ENCODE measurements around the gene TRIM61.
"Not testable (repeated sequence)": the region's sequence is repeated elsewhere in the genome, so short reads cannot be mapped to it uniquely, and the experiment has no call there.

TRIM61 gene

DNA sequence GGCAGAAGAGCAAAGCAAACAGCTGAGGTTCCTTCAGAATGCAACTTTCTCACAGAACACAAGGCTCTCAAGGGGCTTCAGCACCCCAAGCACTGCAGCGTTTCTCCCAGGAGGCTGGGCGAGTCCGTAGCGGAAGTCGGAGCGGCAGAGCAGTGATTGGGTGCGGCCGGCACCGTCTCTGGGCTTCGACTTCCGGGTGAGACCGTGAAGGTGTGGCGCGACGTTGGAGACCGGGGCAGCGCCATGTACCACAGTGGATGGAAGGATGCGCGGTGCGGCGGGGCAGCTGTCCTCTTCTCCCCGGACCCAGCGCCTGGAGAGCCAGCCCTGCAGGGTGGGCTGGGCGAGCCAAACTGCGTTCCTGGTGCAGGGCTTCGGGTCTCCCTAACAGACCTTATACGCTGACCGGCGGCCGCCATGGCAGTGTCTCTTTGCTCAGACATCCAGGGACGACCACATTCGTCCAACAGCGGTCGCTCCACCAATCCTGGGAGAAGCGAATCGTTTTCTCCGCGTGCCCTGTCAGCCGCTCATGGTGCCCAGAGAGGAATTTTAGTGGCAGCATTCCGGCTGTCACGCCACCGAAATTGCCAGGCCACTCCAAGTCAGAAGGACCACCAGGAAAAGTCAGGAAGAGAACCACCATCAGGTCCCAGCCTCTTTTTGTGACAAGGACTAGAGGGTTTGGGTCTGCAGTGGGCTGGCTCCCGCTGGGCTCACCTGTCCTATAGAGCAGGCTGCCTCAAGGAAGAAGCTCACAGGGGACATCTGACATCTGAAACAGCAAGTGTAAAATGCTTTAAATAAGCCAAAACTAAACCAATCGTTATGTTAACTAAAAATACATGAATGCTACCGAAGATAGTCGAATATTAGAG, 20.5 kb downstream of the TRIM61 start:
- DNase-seq = peak; percentile 35

DNA sequence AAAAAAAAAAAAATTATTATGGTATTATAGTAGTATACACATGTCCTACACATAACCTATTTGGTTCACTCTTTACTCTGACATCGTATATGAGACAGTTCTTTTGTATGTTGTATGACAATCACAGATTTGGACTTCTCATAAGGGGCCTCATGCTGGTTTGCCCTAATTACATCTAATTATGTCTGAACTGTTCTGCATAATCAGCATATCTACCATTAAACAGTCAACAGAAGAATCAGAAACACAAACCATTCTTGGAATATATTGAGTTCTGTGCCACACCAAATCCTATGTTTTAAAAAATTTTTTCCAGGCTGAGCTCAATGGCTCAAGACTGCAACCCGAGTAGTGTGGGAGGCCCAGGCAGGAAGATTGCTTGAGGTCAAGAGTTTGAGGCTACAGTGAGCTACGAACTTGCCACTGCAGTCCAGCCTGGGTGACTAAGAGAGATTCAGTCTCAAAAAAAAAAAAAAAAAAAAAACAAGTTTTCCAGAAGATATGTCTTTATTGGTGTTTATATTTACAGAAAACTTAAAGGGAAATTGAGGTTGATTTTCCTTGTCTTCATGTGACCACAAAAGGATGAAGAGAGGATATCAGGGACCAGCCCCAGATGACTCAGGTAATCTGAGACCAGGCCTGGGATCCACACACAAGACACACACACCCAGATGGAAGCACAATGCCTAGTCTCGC, 22.2 kb downstream of the TRIM61 start:
- no peak for DNase-seq

DNA sequence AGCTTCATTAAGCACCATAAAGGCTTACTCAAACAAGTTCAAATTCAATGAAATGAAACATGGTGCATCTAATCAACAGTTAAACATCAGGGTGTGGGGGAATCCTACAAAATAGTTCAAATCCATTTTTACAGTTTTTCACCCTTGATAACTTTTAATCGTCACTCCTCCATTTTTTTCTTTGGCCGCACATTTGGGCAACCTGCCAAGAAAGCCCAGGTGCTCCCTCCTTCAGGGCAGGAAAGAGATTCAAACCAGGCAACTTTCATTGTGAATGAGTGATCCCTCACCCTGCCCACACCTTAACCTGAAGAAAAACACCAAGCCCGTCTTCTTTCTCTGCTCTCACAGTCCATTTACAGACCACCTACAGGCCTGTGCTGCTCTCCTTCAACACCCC, 24.9 kb downstream of the TRIM61 start:
- no peak for DNase-seq

DNA sequence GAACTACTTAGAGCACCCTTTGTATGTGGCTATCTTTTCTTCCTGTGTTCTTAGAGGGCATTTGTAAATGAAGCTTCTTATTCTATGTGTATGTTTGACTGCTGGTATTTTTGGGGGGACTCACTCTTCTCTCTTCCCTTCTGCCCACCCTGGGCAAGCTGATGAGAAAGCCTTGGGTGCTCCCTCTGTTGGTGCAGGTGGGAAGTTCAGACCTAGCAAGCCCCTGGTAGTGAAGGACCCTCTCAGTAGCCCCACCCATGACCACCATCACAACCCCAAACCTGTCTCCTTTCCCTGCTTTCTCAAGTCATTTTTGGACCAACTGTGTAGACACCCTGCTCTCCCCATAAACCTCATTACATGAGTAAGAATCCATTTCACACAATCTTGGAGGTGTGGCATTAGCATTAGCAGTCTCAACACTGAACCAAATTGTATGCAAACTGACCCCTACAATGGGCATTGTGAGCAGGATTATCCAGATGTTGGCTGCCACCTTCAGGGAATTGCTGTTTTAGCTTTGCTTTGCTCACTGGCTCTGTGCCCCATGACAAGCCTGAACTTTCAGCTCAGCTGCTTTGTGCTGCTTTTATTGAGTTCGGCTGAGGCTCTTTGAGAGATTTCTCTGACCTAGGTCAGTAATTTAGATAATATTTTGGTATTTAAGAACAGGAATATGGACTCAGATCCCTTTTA, 27.9 kb downstream of the TRIM61 start:
- DNase-seq = no peak

DNA sequence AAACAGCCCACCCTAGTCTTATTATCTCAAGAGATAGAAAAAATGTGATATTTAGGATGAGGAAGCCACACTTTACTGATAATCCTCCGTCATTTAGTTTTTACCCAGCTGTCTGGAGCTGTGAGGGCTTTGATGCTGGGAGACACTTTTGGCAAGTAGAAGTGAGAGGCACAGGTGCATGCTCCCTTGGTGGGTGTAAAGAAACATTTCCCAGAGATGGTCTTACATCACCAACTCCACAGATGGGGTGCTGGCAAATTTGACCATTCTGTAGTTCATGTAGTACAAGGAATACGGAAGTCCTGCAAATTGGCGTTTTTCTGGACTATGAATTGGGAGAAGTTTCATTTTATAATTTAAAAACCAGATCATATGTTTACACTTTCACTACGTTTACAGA, 28.5 kb downstream of the TRIM61 start:
- no peak for DNase-seq

DNA sequence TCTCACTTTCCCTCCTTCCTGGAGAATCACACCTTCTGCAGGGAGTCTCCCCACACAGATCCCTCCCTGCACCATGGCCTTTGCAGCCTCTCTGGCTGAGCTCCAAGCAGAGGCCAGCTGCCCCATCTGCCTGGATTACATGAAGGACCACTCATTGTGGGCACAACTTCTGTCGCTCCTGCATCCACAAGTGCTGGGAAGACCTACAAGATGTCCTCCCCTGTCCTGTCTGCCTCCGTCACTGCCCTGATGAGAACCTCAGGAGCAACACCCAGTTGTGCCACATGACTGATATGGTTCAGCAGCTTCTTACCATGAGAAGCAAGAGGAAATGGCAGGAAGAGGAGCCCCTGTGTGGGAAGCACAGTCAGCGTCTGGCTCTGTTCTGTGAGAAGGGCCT, 29.5 kb downstream of the TRIM61 start:
- DNase-seq = not testable (repeated sequence)

DNA sequence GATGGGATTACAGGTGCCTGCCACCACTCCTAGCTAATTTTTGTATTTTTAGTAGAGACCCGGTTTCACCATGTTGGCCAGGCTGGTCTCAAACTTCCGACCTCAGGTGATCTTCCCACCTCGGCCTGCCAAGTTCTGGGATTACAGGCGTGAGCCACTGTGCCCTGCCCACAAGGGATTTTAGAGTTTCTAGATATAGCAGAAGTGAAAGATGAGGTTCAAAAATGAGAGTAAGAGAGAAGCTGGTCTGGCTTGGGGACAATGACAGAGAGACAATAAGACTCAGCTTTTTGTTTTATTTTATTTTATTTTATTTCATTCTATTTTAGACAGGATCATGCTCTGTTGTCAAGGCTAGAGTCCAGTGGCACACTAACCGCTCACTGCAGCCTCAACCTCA, 30.6 kb downstream of the TRIM61 start:
- DNase-seq = no peak

DNA sequence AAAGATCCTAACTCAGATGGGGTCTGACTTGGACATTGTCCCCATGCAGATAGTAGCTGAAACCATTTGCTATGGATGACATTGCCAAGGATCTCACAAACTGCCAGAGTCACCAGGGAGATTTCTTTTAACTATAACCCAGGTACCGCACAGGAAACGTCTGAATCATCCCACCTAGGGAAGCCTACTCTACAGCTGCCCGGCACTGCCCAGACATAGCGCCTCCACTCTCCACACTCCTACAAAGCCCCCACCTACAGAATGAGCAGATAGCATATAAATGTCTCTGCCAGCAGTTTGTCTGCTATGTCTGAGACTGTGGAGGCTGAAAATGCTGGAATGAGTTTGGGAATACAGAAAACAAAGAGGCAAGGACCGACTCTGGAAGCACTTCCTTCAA, 32.3 kb downstream of the TRIM61 start:
- no peak for DNase-seq

DNA sequence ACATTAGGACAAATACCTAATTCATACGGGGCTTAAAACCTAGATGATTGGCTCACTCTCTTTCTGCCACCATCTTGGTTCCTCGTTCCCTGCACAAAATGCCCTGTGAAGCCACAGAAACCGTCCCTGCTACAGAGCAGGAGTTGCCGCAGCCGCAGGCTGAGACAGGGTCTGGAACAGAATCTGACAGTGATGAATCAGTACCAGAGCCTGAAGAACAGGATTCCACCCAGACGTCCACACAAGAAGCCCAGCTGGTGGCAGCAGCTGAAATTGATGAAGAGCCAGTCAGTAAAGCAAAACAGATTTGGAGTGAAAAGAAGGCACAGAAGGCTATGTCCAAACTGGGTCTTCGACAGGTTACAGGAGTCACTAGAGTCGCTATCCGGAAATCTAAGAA, 34.3 kb downstream of the TRIM61 start:
- DNase-seq = no peak

DNA sequence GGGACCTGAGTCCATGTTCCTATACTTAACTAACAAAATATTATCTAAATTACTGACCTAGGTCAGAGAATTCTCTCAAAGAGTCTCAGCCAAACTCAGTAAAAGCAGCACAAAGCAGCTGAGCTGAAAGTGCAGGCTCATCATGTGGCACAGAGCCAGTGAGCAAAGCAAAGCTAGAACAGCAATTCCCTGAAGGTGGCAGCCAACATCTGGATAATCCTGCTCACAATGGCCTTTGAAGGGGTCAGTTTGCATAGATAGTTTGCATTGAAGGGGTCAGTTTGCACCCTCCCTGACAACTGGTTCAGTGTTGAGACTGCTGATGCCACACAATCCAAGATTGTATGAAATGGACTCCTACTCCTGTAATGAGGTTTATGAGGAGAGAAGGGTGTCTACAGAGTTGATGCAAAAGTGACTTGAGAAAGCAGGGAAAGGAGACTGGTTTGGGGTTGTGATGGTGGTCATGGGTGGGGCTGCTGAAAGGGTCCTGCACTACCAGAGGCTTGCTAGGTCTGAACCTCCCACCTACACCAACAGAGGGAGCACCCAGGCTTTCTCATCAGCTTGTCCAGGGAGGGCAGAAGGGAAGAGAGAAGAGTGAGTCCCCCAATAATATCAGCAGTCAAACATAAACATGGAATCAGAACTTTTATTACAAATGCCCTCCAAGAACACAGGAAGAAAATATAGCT, 39.7 kb downstream of the TRIM61 start:
- DNase-seq = no peak

DNA sequence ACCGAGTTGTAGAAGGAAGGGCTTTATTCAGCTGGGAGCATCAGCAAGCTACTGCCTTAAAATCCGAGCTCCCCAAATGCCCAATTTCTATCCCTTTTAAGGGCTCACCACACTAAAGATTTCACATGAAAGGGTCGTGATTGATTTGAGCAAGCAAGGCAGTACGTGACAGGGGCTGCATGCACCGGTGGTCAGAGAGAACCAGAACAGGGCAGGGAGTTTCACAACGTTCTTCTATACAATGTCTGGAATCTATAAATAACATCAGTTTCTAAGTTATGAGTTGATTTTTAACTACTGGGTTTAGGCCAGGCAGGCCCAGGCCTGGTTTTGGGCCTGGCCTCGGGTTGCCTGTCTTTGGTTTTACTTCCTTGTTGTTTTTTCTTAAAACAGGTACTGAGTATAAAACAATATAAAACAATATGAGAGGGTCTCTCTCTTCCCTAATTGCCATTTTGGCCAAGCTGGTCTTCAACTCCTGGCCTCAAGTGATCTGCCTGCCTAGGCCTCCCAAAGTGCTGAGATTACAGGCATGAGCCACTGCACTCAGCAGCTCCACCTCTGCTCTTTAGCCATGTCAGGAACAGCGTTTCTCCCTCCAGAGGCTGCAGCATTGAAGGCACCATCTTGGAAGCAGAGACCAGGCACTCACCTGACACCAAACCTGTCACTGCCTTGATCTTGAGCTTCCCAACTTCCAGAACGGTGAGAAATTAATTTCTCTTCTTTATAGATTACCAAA, 41.4 kb downstream of the TRIM61 start:
- not testable (repeated sequence) for DNase-seq

DNA sequence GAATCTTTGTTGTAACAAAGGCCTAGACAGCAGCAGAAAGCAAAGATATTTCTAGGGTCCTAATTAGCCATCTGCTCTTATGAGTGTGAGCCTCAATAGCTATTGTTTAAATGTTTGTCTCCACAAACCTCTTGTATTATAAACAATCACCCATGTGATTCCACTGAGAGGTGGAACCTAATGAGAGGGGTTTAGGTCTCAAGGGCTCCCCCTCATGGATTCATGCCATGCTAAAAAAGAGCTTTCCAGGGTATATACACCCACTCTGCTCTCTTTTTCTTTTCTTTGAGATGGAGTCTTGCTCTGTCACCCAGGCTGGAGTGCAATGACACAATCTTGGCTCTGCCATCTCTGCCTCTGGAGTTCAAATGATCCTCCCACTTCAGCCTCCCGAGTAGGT, 42.1 kb downstream of the TRIM61 start:
- no peak for DNase-seq

DNA sequence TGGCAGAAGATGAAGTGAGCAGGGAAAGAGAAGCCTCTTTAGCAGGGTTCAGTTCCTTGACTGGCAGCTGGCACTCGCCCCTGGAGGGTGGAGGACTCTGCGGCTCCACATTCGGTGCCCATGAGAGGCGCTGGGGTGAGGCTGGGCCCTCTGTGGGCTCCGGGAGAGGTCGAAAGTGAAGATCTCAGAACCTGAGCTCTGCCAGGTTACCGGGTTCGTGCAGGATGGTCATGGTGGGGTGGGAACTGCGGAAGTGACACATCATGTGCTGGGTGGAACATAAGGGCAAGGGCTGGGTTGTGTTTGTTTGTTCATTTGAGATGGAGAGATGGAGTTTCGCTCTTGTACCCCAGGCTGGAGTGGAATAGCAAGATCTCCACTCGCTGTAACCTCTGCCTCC, 44.2 kb downstream of the TRIM61 start:
- DNase-seq = no peak

DNA sequence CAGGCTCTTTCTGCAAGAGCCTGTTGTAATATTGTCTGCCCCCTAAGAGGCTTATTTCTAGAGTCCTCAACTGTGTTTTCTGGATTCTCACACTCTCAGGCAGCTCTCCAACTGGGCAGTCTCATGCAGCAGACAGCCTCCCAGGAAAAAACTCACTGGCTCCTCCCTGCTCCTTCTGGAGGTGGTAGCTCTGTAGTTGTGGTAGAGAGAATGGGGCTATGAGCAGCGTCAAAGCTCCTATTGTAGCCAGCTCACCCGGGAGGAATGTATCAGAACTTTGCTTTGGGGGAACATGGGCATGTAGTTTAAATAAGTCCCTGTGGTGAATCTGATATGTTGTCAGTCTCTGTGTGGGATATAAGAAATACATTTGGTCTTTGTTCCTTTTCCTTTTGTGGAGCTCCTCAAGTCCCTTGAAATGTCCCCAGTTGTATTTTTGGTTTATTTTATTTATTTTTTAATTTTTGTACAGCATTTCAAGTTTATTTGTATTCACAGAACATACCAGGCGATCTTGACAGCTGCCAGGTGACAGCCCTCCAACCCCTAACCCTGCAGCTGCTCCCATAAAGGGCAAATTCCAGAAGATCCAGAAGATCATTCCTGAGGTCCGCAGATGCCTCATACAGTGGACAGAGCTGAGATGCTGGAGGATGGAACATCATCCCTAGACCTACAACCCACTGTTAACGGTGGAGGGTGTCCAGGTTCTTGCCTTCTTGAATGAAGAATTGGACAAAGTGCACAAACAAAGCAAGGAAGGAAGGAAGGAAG, 45.7 kb downstream of the TRIM61 start:
- no peak for DNase-seq

DNA sequence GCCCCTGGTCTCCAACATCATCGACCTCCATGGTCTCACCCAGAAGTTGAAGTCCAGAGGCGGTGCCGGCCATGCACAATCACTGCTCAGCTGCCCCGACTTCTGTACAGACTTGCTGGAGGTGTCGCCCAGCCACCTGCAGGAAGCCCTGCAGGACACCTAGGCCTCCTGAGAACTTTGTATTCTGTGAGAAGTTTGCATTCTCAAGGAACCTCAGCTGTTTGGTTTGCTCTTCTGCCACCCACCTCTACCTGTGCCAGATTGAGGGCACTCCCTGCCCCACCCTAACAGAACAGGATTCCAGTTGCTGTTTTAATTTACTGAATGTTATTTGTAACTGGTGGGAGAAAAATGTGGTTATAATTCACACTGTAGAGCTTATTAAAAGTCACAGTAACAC, 46.8 kb downstream of the TRIM61 start:
- DNase-seq = no peak

DNA sequence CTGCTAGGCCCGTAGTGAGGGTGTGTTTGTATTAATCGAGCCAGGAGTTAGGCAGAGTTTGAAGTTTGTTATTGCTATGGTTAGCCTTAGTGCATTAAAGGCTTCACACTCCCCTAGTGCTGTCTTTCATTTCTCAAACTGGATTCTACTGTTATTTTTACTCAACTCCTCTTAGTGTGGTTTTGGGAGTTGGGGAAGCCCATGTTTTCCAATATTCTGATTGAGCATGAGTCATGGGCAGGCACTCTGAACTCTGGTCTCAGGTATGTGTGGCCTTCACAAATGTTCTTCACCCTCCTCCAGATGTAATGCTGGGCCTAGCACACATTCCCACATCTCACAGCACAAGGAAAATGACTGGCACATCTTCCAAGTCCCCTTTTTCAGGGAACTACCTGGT, 50.4 kb downstream of the TRIM61 start:
- DNase-seq = not testable (repeated sequence)

DNA sequence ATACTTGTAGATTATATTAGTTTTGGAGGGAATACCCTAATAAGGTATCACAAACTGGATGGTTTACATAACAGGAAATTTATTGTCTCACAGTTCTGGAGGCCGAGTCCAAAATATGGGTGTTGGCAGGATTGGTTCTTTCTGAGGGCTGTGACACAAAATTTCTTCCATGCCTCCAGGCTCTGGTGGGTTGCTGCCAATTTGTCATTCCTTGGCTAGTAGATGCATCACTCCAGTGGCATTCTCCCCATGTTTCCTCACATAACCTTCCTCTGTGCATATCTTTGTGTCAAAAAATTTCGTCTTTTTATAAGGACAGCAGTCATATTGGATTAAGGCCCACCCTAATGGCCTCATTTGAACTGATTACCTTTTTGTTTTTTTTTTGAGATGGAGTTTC, 51.2 kb downstream of the TRIM61 start:
- DNase-seq = no peak

DNA sequence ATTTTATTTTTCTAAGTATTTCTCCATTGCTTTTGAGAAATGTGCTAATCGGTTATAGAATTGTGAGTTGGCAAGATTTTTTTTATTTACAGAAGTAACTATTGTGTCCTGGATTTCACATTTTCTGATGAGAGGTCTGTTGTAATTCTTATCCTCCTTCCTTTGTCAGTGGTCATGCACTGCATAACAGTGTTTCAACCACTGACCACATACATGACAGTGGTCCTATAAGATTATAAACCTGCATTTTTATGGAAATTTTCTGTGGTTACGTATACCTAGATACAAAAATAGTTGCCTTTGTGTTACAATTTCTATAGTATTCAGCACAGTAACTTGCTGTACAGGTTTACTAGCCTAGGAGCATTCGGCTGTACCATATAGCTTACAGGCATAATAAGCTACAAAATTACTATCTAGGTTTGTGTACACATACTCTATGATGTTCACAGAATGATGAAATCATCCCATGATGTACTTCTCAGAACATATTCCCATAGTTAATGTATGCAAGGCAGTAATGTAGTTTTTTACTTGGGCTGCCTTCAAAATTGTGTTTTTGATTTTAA, 52.7 kb downstream of the TRIM61 start:
- no peak for DNase-seq

DNA sequence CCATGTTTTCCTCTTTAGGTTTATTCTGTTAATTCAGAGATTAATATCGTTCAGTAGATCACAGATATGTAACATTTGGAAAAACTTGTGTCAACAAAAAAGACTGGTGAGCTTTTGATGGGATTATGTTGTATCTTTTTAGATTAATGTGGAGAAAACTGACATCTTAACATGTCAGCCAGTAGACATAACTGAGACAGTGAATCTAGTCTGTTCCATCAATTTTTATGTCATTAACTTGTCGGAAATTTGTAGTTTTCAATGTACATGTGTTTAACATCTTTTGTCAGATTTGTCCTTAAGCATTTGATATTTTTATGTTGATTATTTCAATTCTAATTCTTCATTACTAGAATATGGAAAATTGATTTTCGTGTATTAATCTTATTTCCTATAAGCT, 58.5 kb downstream of the TRIM61 start:
- DNase-seq = no peak

Measured in effector CD8-positive, alpha-beta T cell (primary cell).